Panc1 (cell line): ENCODE measurements around the gene GLIPR2. TPM values are rescaled to one million over a fixed set of nuclear protein-coding genes. Genes with fewer than 3 reads are reported as not detected.

Experiments used
- ATAC-seq: fragments of 200-7000 bp; cut with Tn5 transposase; 2 replicates; pipeline ENCODE4 v1.9.1; 2020; ENCODE audit warnings: mild to moderate bottlenecking, moderate library complexity
- BruUV-seq: library from RNA; stranded (reverse); fragments of 400-500 nt; replicated peaks from 2 replicates; lab custom pipeline; 2021; lab: Mats Ljungman, UMichigan
- CTCF ChIA-PET: fragments of 300-600 bp; sonication (Branson Sonifier 250); formaldehyde crosslinking; loops from one replicate; lab custom pipeline; 2022; ENCODE audit warnings: antibody characterized with exemption; lab: Charles Lee
- POLR2A ChIA-PET: fragments of 300-600 bp; sonication (Branson Sonifier 250); formaldehyde crosslinking; loops from one replicate; lab custom pipeline; 2022; ENCODE audit warnings: antibody characterized with exemption; lab: Charles Lee
- DNase-seq: peaks from one replicate; pipeline ENCODE4 v3.0.0-alpha.2; 2010; ENCODE audit warnings: low read depth, low spot score
- H3K27ac ChIP-seq: 2 replicates; pipeline ENCODE4 v1.5.1; 2011; ENCODE audit warnings: mild to moderate bottlenecking, low read length, inconsistent platforms
- H3K27me3 ChIP-seq: fragments of 200-500 bp; sonication (Bioruptor generic); 2 replicates; pipeline ENCODE4 v1.6.0; 2014; ENCODE audit warnings: low read length, inconsistent platforms; ENCODE audit not compliant: control insufficient read depth, insufficient read depth
- H3K36me3 ChIP-seq: fragments of 200-500 bp; sonication (Bioruptor generic); 2 replicates; pipeline ENCODE4 v1.5.1; 2014; ENCODE audit warnings: inconsistent platforms, mild to moderate bottlenecking, low read length, moderate library complexity; ENCODE audit not compliant: control insufficient read depth, insufficient read depth
- H3K4me1 ChIP-seq: 2 replicates; pipeline ENCODE4 v1.5.1; 2011; ENCODE audit warnings: inconsistent platforms, mild to moderate bottlenecking, low read length, moderate library complexity; ENCODE audit not compliant: control insufficient read depth, insufficient read depth
- H3K4me3 ChIP-seq, 2 experiments: 2 replicates each; pipeline ENCODE4 v1.5.1; 2011 to 2012; ENCODE audit warnings: low read depth in 2 of 2, low read length in 2 of 2, mild to moderate bottlenecking in 2 of 2, inconsistent platforms in 1 of 2, moderate library complexity in 1 of 2
- H3K9me3 ChIP-seq: fragments of 200-500 bp; sonication (Bioruptor generic); 2 replicates; pipeline ENCODE4 v1.5.1; 2014; ENCODE audit warnings: low read depth, mild to moderate bottlenecking, inconsistent platforms, low read length, moderate library complexity; ENCODE audit not compliant: control insufficient read depth, insufficient read depth
- CTCF ChIP-seq: fragments of 450-650 bp; IDR thresholded peaks from 2 replicates; pipeline ENCODE4 v1.5.1; 2017; ENCODE audit warnings: mild to moderate bottlenecking
- POLR2AphosphoS5 ChIP-seq: IDR thresholded peaks from 2 replicates; pipeline ENCODE4 v1.6.1; 2012; ENCODE audit warnings: mild to moderate bottlenecking, low read depth, low read length, moderate library complexity
- SIN3A ChIP-seq: IDR thresholded peaks from 2 replicates; pipeline ENCODE4 v1.6.1; 2012; ENCODE audit warnings: low read depth, mild to moderate bottlenecking, low read length, moderate library complexity, borderline replicate concordance; ENCODE audit not compliant: insufficient read depth
- TCF7L2 ChIP-seq: IDR thresholded peaks from 2 replicates; pipeline ENCODE4 v1.6.1; 2011; ENCODE audit warnings: mild to moderate bottlenecking, low read depth, low read length, inconsistent platforms
- in situ Hi-C: cut with HindIII; loops from 2 replicates; pipeline ENCODE4 v1.10.0; 2016; ENCODE audit warnings: low sequenced_read_pairs, low pct_unique_long_range_greater_than_20kb
- intact Hi-C: fragments of 100-400 bp; cut with micrococcal nuclease; formaldehyde crosslinking; loops from one replicate; pipeline ENCODE4 v1.10.0; 2022; ENCODE audit not compliant: unreplicated experiment
- total RNA-seq: library from RNA; stranded (reverse); gene quantifications from one replicate; pipeline ENCODE4 v1.2.1, GENCODE V29; 2021; ENCODE audit not compliant: unreplicated experiment
- TF ChIP-seq, protein P1 (sequence below), 2 experiments: IDR thresholded peaks; 2 replicates each; pipeline ENCODE4 v1.6.1; 2011 to 2012; ENCODE audit warnings: low read depth in 2 of 2, control low read depth in 1 of 2, low read length in 1 of 2, mild to moderate bottlenecking in 1 of 2, moderate library complexity in 1 of 2; ENCODE audit not compliant: insufficient read depth in 1 of 2

GLIPR2 gene
- total RNA-seq, 1 experiment from 2014 or later = 4.9 TPM

GRCh38 chr9:36169708-36170107, 33.2 kb downstream of the GLIPR2 start:
- Histone ChIP-seq H3K27me3 (no peaks in the 10 kb centered on the region), H3K36me3 (no peaks in the 10 kb centered on the region), H3K4me1 (peaks cover 3% of the 10 kb centered on the region; the same call in 1 of the 2 replicates), H3K4me3 (no peak overlapping the region), H3K27ac (no peak overlapping the region), H3K9me3 (no peaks in the 10 kb centered on the region)
- intact Hi-C loops (no loop called here), in situ Hi-C loops (no loop called here)
- POLR2A ChIA-PET = no interaction called here
- DNase-seq (no peak), ATAC-seq (no peak)
- CTCF ChIA-PET = interaction anchor here (0.8 kb wide), 1 partner anchor 67 kb away, joined by 3 read pairs; no protein-coding TSS in a partner anchor
- BruUV-seq = no TSS peak
- TF ChIP-seq, protein P1, sequence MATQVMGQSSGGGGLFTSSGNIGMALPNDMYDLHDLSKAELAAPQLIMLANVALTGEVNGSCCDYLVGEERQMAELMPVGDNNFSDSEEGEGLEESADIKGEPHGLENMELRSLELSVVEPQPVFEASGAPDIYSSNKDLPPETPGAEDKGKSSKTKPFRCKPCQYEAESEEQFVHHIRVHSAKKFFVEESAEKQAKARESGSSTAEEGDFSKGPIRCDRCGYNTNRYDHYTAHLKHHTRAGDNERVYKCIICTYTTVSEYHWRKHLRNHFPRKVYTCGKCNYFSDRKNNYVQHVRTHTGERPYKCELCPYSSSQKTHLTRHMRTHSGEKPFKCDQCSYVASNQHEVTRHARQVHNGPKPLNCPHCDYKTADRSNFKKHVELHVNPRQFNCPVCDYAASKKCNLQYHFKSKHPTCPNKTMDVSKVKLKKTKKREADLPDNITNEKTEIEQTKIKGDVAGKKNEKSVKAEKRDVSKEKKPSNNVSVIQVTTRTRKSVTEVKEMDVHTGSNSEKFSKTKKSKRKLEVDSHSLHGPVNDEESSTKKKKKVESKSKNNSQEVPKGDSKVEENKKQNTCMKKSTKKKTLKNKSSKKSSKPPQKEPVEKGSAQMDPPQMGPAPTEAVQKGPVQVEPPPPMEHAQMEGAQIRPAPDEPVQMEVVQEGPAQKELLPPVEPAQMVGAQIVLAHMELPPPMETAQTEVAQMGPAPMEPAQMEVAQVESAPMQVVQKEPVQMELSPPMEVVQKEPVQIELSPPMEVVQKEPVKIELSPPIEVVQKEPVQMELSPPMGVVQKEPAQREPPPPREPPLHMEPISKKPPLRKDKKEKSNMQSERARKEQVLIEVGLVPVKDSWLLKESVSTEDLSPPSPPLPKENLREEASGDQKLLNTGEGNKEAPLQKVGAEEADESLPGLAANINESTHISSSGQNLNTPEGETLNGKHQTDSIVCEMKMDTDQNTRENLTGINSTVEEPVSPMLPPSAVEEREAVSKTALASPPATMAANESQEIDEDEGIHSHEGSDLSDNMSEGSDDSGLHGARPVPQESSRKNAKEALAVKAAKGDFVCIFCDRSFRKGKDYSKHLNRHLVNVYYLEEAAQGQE (IDR thresholded peaks at IDR 0.05; ENCODE audit: insufficient read depth in 1 of 2, low read depth in 2 of 2, low read length in 1 of 2) = no peak
- TF ChIP-seq SIN3A (no peak), CTCF (no peak), POLR2AphosphoS5 (no peak), TCF7L2 (no peak)

- no peaks in the 10 kb centered on the region for H3K36me3 ChIP-seq
- DNase-seq (no peak), ATAC-seq (no peak)
- CTCF ChIA-PET = no interaction called here
- no peaks in the 10 kb centered on the region for H3K27me3 ChIP-seq
- TF ChIP-seq CTCF (no peak), SIN3A (no peak), POLR2AphosphoS5 (no peak), TCF7L2 (no peak)
- TF ChIP-seq, protein P1 (IDR thresholded peaks at IDR 0.05; ENCODE audit: insufficient read depth in 1 of 2, low read depth in 2 of 2, low read length in 1 of 2) = no peak
- in situ Hi-C loops (no loop called here), intact Hi-C loops (no loop called here)
- POLR2A ChIA-PET = no interaction called here
- no peak overlapping the region for H3K27ac ChIP-seq
- H3K9me3 ChIP-seq = no peaks in the 10 kb centered on the region
- peaks cover 3% of the 10 kb centered on the region; the same call in 1 of the 2 replicates for H3K4me1 ChIP-seq
- no peak overlapping the region for H3K4me3 ChIP-seq
- no TSS peak for BruUV-seq
Measured at GRCh38 chr9:36170531-36170930, 34.0 kb downstream of the GLIPR2 start.
